ENCODE results near the gene SOX6.
"Not testable (repeated sequence)": the region's sequence is repeated elsewhere in the genome, so short reads cannot be mapped to it uniquely, and the experiment has no call there.

The SOX6 gene

DNA sequence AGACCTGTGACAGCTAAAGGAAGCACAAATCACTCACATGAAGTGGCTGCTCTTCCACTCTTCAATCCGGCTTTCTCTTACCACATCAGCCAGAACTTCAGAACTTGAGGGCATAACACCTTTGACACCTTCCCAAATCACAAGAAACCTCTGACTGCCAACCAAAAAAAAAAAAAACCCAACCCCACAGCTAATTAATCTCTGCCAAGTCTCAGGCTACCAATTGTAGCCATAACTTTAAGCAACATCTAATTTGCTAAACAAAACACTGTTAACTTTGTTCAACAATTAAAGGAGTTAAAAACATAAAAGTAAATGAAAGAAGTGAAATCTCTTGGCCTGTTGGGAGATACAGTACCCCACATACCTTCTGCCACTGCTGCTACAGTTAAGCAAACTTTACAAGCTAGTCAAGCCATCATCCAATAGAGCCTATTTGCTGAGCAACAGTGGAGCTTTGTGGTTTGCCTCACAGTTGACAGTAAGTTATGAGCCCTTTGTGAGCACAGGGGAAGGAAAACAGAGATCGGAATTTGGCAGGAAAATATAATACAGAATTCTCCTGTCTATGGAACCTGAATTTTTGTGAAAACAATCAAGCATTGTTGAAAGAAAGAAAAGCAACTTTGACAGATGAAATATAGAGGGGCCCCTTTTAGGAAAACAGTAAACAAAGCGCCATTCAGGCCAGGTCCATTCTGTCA lies at the start of gene SOX6:
Gene SOX6, minus strand, starts transcription at position 490 of the 704 bp plus-strand sequence. CDS start 15,298 bp downstream, outside the sequence.
- DNase-seq: peak; percentile 37

DNA sequence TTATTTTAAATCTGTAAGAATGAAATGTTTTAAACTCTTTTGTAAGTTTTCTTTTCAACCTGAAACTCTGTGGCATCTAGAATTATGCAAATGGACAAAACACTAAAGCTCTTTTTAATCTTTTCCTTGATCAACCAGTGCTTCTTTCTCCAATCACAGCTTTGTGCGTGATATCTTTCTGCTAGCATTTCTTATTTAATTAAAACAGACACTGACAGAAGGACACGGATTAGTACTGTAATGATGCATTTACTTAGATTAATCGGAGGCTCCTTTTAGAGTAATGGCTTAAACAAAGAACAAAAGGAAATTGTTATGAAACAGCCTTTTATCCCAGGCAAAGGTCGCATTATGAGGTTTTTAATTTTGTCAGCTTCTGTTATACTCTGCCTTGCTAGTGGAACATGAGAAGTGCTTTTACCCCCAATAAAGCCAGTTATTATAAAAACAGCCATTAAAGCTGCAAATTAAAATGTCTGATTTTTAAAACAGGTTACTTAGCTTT lies 48.5 kb upstream of the SOX6 start:
- DNase-seq: no peak

- no peak for DNase-seq
Observed at GRCh38 chr11:16403851-16404250, 47.5 kb upstream of the SOX6 start.

DNA sequence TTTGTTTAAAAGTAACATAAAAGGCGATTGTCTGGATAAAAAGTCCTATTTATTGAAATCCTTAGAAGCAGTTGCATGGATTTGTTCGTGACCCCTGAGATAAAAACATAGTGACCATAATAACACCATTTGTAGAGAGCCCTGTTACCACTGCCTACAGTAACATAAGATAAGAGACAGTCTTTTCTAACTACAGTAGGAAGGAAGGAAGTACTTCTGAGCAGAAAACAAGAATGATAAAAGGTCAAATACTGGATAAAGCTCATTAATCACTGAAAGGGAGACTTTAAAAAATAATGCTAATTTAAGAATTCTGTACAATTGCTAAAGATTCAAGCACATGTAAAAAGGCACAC lies 47.1 kb upstream of the SOX6 start:
- DNase-seq: no peak

- no peak for DNase-seq
Observed at GRCh38 chr11:16402654-16403447, 46.5 kb upstream of the SOX6 start.

GRCh38 chr11:16397390-16397789 lies 41.0 kb upstream of the SOX6 start:
- no peak for DNase-seq

DNA sequence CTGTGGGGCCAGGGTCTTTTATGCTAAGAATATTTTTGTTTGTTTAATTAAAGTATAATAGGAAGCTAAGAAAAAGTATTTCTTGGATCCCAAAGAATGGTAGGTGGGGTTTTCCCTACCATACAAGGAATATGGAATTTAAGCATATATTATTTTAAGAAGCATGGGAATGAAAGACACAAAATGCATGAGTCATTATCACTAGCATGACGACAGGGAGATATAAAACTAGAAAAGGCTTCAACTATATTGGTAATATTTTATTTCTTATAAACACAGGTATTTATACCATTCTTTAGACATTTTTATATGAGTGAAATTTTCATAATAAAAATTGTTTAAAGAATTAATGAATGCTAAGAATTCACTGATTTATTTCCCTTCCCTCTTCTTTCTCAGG lies 39.3 kb upstream of the SOX6 start:
- DNase-seq: no peak

DNA sequence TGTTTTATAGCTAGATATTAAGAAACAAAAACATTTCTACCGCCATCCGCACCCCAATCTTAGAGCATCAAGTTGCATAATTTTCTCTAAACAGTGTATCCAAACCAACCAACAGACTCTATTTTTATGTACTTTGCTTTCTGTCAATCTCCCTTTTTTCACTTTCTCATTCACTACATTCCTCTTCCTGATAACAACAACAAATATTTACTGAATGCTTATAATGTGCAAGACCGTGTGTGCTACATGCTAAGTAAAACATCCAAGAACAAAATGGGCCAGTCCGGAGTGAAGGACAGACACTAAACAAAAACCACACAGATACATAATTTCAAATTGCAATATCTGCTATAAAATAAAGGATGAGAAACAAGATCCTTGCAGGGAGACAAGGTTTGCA lies 38.6 kb upstream of the SOX6 start:
- no peak for DNase-seq

GRCh38 chr11:16393340-16393739 lies 37.0 kb upstream of the SOX6 start:
- no peak for DNase-seq

DNA sequence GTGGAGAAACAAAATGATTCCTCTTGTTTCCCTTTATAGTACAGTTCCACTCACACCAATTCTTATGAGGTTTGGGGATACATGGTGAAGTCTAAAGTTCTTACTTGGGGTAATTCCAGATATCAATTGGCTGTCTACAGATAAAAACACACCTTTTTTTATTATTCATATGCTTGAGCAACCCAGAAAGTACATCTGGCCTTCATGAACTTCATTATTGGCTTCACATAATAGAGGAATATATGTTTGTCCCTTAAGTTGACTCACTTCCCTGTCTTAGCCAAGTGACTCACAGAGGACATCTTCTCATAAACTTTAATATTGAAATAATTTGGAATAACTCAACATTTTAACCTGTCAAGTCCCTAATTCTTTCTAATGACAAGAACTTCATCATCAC lies 36.3 kb upstream of the SOX6 start:
- DNase-seq: no peak

- DNase-seq: not testable (repeated sequence)
Observed at GRCh38 chr11:16390826-16391225, 34.5 kb upstream of the SOX6 start.

- DNase-seq: no peak
Observed at GRCh38 chr11:16385099-16385498, 28.8 kb upstream of the SOX6 start.

- DNase-seq: no peak
Observed at GRCh38 chr11:16382638-16383380, 26.5 kb upstream of the SOX6 start.

DNA sequence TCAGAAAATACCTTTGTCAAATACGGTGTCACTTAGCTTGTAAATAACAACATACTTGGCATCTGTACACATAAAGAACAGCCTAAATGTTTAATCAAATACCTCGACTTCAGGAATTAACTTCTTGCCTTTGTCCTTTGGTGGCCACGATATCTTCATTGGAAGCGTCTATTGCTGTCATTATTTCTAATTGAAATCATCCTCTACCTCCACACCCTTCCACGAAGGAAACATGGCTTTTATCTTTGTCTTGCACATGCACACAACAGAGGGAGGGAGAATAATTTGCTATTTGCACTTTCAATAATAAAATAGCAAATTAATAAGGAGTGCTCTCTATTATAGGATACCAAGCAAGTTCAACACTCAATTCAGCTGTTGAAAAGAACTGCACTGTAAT lies 25.8 kb upstream of the SOX6 start:
- no peak for DNase-seq

DNA sequence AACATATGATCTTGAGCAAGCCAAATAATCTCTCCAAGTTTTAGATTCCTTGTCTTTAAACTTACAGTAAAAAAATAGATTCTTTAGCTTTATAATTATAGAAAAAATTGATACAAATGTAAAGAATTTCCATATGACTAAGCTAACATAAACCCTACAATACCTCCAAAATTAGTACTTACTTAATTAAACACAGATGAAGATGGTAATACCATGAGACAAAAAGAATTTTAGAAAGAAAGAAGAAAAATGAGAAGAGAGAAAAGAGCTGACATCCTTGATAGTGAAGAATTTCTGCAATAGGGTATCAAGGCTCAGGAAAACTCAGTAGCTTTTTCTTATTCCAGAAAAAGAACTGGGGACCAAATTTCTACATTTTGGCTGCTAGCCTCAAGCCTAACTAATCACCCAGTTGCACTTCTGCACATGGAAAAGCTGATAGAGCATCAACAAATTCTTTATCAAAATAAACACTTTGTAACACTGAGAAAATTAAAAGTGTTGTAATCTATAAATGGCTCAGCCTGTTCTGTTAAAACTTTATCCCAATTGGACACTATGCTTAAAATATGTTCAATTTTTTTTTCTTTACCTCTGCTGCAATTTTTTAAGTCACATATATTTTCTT lies 24.7 kb upstream of the SOX6 start:
- DNase-seq: no peak

GRCh38 chr11:16378906-16379305 lies 22.6 kb upstream of the SOX6 start:
- DNase-seq: no peak

GRCh38 chr11:16377746-16378145 lies 21.4 kb upstream of the SOX6 start:
- no peak for DNase-seq

- not testable (repeated sequence) for DNase-seq
Observed at GRCh38 chr11:16375664-16376063, 19.3 kb upstream of the SOX6 start.

DNA sequence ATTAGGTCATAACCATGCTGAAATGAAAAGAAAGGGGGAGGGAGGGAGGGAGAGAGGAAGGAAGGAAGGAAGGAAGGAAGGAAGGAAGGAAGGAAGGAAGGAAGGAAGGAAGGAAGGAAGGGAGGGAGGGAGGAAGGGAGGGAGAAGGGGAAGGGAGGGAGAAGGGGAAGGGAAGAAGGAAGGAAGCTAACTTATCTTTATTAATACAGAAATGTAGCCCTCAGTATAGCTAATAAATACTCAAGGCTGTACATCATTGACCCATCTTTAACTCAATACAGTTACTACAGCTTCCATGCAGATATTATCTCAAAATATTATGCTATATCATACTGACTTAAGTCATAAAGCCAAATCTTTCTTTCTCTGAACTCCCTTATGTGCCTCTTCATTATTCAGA lies 17.4 kb upstream of the SOX6 start:
- DNase-seq: no peak

GRCh38 chr11:16372355-16372754 lies 16.0 kb upstream of the SOX6 start:
- no peak for DNase-seq

- DNase-seq: no peak
Observed at GRCh38 chr11:16367252-16367651, 10.9 kb upstream of the SOX6 start.

DNA sequence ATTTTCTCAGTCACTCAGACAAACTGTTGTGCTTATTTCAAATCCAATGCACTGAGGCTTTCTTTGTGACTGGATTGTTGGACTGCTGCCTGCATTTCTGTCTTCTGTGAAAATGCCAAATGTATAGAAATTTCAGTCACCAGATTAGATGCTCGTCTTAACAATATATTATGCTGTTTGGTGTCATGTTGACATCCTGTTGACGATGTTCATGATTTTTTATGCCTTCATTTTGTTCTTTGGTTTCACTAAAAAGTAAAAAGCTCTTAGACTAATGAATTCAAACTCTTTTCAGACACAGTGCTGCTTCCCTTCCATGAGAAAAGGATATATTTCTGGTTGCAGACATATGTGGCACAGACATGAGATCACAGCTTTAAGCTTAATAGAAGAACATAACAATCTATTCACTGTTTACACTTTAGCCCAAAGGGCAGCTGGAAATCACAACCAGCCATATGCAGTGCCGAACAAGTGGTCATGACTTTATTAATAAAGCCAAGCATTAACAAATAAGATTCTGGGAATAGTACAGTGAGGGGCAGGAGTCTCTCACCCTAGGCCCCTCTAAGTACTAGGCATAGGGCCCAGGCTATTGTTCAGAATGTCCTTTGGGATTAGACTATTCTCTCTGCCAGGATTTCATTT lies 9.4 kb upstream of the SOX6 start:
- peak; percentile 47 for DNase-seq

DNA sequence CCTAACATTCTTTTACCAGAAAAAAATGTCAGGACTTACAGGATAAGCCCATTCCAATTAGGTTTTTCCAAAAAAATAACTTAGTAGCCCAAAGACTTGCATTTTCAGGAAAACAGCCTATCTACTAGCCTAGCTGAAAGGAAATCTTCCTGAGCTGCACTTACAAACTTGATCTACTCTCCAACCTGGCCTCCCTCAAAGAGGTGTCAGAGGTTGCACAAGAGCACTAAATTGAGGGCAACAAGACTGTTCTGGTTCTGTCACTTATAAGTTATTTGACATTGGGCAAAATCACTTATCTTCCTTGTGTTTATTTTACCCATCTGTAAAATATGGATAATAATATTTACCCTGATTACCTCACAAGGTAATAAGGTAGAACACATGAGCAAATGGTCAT lies 7.9 kb upstream of the SOX6 start:
- no peak for DNase-seq

Measured in right forelimb (tissue), 1 donor.